DND-41 (cell line): ENCODE results near the gene DCUN1D4.
A peak's percentile ranks its signal among the peaks of the same experiment; 100 is the strongest.
"Not testable (repeated sequence)": the region's sequence is repeated elsewhere in the genome, so short reads cannot be mapped to it uniquely, and the experiment has no call there.

Source experiments
- ATAC-seq: fragments of 200-7000 bp; cut with Tn5 transposase; 3 replicates; pipeline ENCODE4 v1.9.1; 2021; ENCODE audit warnings: low read depth; ENCODE audit not compliant: insufficient read depth
- DNase-seq: peaks from one replicate; pipeline ENCODE4 v3.0.0-alpha.2; 2020
- H2AFZ ChIP-seq: 2 replicates; pipeline ENCODE4 v1.6.0; 2012; ENCODE audit warnings: low read depth, low read length
- H3K27ac ChIP-seq: 2 replicates; pipeline ENCODE4 v1.5.1; 2012; ENCODE audit warnings: low read length, inconsistent platforms
- H3K27me3 ChIP-seq: fragments of 200-600 bp; sonication (generic); 2 replicates; pipeline ENCODE4 v1.6.0; 2012; ENCODE audit warnings: low read length, mild to moderate bottlenecking, inconsistent platforms; ENCODE audit not compliant: insufficient read depth, poor library complexity
- H3K36me3 ChIP-seq: 2 replicates; pipeline ENCODE4 v1.5.1; 2012; ENCODE audit warnings: low read length, inconsistent platforms; ENCODE audit not compliant: insufficient read depth
- H3K4me1 ChIP-seq: 2 replicates; pipeline ENCODE4 v1.5.1; 2012; ENCODE audit warnings: mild to moderate bottlenecking, low read length; ENCODE audit not compliant: insufficient read depth
- H3K4me2 ChIP-seq: 2 replicates; pipeline ENCODE4 v1.6.0; 2012; ENCODE audit warnings: mild to moderate bottlenecking, moderate library complexity, low read length, inconsistent platforms; ENCODE audit not compliant: insufficient read depth
- H3K4me3 ChIP-seq, 2 experiments: fragments of 200-600 bp in 1 of 2; shearing (Covaris generic) in 1 of 2; 2 replicates each; pipeline ENCODE4 v1.5.1; 2012 to 2016; ENCODE audit warnings: inconsistent platforms in 2 of 2, low read length in 2 of 2, mild to moderate bottlenecking in 2 of 2, low read depth in 1 of 2, moderate library complexity in 1 of 2
- H3K79me2 ChIP-seq: 2 replicates; pipeline ENCODE4 v1.6.0; 2012; ENCODE audit warnings: low read length, inconsistent platforms; ENCODE audit not compliant: insufficient read depth
- H3K9ac ChIP-seq: 2 replicates; pipeline ENCODE4 v1.6.0; 2012; ENCODE audit warnings: low read depth, mild to moderate bottlenecking, inconsistent platforms, low read length, moderate library complexity
- H3K9me3 ChIP-seq: 2 replicates; pipeline ENCODE4 v1.5.1; 2012; ENCODE audit warnings: low read length, moderate library complexity, mild to moderate bottlenecking, inconsistent platforms; ENCODE audit not compliant: insufficient read depth, severe bottlenecking
- H4K20me1 ChIP-seq: 2 replicates; pipeline ENCODE4 v1.6.0; 2012; ENCODE audit warnings: low read length; ENCODE audit not compliant: insufficient read depth
- CTCF ChIP-seq: IDR thresholded peaks from 2 replicates; pipeline ENCODE4 v1.5.1; 2012; ENCODE audit warnings: borderline replicate concordance, low read length, moderate library complexity, mild to moderate bottlenecking; ENCODE audit not compliant: poor library complexity, severe bottlenecking; ENCODE audit errors: extremely low read depth
- EZH2 ChIP-seq: IDR thresholded peaks from 3 replicates; pipeline ENCODE4 v1.6.1; 2012; ENCODE audit warnings: borderline replicate concordance, low read depth, mild to moderate bottlenecking, moderate library complexity, low read length, inconsistent platforms; ENCODE audit not compliant: severe bottlenecking

DCUN1D4 gene

GRCh38 chr4:51884606-51885005, 41.7 kb downstream of the DCUN1D4 start:
- TF ChIP-seq CTCF (no peak), EZH2 (no peak)
- Histone ChIP-seq H3K4me3 (no peak overlapping the region), H3K36me3 (peaks cover 76% of the 10 kb centered on the region), H3K9ac (no peak overlapping the region), H4K20me1 (no peaks in the 10 kb centered on the region), H3K4me1 (no peaks in the 10 kb centered on the region), H3K9me3 (no peaks in the 10 kb centered on the region), H3K27ac (no peak overlapping the region), H2AFZ (no peak overlapping the region), H3K79me2 (no peaks in the 10 kb centered on the region), H3K4me2 (no peak overlapping the region), H3K27me3 (no peaks in the 10 kb centered on the region)
- DNase-seq: no peak
- ATAC-seq: no peak

DNA sequence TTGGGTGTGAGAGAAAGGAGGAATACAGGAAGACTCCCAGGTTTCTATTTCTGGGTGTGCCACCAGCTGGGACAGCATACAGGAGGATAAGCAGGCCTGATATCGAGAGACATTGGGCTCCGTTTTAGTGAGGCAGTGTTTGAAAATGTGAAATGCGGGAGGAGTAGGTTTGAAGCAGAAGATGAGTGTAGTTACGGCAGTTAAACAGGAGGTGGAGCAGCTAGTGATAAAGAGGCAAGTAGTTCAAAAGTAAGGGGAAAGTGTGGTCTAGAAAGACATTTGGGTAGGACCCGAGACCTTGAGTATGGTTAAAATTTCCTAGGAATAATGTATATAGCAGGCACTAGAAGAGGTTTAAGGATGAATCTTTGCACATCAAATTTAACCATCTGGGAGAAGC, 42.4 kb downstream of the DCUN1D4 start:
- no peak overlapping the region for H3K27ac ChIP-seq
- H3K9me3 ChIP-seq: no peaks in the 10 kb centered on the region
- H3K4me2 ChIP-seq: no peak overlapping the region
- H3K79me2 ChIP-seq: no peaks in the 10 kb centered on the region
- H2AFZ ChIP-seq: no peak overlapping the region
- peak; percentile 52; the same call in 1 of the 3 replicates for ATAC-seq
- H3K9ac ChIP-seq: no peak overlapping the region
- no peaks in the 10 kb centered on the region for H3K27me3 ChIP-seq
- H3K36me3 ChIP-seq: peaks cover 76% of the 10 kb centered on the region
- H4K20me1 ChIP-seq: no peaks in the 10 kb centered on the region; the same call in 1 of the 2 replicates
- DNase-seq: no peak
- TF ChIP-seq CTCF: peak; percentile 51
- no peak for TF ChIP-seq EZH2
- H3K4me3 ChIP-seq: no peak overlapping the region
- H3K4me1 ChIP-seq: no peaks in the 10 kb centered on the region

DNA sequence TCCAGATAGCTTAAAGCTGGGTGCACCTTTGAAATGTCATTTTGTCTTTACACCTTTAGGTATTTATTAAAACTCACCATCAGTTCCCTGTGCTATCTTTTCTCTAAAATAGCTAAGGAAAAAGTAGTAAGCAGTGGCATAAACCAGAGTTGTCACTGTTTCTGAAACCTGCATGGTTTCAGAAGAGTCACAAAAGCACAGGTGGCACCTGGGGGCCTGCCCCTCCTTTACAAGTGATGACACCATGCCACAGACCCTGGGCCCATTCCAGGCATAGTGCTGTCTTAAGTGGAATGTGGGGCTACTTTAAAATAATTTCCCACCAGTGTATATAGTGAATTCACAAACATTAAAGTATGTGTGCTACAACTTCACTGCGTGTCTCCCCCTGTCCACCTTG, 47.8 kb downstream of the DCUN1D4 start:
- DNase-seq (no peak), ATAC-seq (no peak)
- no peak overlapping the region for H3K4me2 ChIP-seq
- no peaks in the 10 kb centered on the region for H3K9me3 ChIP-seq
- no peak overlapping the region for H2AFZ ChIP-seq
- no peaks in the 10 kb centered on the region for H3K79me2 ChIP-seq
- no peaks in the 10 kb centered on the region; the same call in 1 of the 2 replicates for H4K20me1 ChIP-seq
- H3K27ac ChIP-seq: no peak overlapping the region
- H3K4me1 ChIP-seq: no peaks in the 10 kb centered on the region; the same call in 1 of the 2 replicates
- H3K4me3 ChIP-seq: no peak overlapping the region
- H3K36me3 ChIP-seq: peaks cover 82% of the 10 kb centered on the region
- H3K27me3 ChIP-seq: no peaks in the 10 kb centered on the region
- TF ChIP-seq CTCF: no peak
- TF ChIP-seq EZH2: no peak
- H3K9ac ChIP-seq: no peak overlapping the region

GRCh38 chr4:51893402-51893801, 50.4 kb downstream of the DCUN1D4 start:
- not testable (repeated sequence) for H3K4me1 ChIP-seq, H2AFZ ChIP-seq, H3K9me3 ChIP-seq, ATAC-seq, H4K20me1 ChIP-seq, DNase-seq, H3K4me3 ChIP-seq, H3K79me2 ChIP-seq, H3K4me2 ChIP-seq, H3K27ac ChIP-seq, H3K9ac ChIP-seq, H3K27me3 ChIP-seq
- H3K36me3 ChIP-seq: peaks cover 80% of the 10 kb centered on the region
